ENCODE data around the gene VTCN1.
A peak's percentile ranks its signal among the peaks of the same experiment; 100 is the strongest.

Gene VTCN1

DNA sequence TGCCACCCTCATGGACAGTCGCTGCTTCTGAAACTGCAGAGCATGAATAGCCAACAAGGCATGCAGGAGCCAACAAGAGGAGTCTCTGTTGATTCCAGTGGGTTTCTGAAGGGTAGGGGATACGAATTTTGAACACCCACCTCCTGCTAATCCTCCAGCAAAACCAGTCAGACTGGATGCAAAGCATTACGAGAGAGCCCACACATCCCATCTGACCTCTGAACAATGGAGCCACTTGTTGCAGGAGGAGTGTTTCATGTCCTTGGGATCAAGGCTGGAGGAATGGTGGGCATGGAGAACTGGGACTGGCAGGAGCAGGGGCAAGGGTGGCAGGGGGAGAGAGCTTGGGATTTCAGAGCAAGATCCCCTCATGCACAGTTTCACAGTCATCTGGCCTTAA is 1.6 kb downstream of the VTCN1 start:
- DNase-seq (ENCODE audit: low spot score): no peak

DNA sequence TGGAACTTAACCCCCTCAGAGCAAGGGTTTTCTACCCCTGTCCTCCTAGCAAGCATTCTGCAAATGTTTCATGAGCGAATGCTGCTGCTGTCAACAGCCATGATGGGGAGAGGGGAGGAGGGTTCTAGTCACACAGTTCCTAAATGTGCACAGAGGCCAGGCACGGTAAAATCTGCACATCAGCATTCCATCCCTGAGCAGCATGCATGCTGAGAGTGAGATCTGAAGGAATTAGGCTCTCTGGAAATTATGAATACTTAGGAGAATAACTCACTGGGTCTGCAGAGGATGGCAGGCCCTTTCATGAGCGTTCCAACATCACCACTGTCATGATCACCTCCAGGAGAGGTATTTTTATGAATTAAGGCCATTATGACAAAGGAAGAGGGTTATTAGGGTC is 2.1 kb downstream of the VTCN1 start:
- DNase-seq (ENCODE audit: low spot score): no peak

DNA sequence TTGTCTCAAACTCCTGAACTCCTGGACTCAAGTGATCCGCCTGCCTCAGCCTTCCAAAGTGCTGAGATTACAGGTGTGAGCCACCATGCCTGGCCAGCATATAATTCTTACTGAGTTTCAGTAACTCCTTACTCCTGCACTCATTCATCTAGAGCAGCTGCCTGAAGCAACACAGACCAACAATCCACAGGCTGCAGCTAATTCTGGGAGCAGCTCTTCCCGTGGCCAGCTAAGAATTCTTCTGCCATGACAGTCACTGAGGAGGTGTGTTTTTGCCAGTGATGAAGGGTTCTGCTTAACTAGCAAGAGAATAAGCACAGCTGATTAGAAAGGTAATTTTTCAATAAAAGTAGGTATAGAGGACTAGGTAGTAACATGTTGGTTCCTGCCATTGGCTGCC is 5.4 kb downstream of the VTCN1 start:
- DNase-seq (ENCODE audit: low spot score): no peak

DNA sequence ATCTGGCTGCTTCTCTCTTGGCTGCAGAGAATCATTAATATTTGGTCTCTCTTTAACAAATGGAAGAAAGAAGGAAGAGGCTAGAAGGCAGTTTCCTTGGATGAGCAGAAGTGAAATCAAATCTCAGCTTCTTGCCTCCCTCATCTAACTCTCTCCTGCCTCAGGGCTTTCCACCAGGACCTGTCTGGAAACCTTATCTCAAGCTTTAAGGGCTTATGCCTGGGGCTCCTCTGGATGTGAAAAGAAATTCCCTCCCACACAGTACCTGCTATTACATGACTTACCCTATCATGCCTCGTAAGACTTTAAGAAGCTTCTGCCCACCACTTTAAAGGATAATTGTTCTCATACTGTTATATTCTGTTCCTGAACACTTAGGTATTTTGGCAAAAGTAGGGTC is 8.9 kb downstream of the VTCN1 start:
- DNase-seq (ENCODE audit: low spot score): no peak

DNA sequence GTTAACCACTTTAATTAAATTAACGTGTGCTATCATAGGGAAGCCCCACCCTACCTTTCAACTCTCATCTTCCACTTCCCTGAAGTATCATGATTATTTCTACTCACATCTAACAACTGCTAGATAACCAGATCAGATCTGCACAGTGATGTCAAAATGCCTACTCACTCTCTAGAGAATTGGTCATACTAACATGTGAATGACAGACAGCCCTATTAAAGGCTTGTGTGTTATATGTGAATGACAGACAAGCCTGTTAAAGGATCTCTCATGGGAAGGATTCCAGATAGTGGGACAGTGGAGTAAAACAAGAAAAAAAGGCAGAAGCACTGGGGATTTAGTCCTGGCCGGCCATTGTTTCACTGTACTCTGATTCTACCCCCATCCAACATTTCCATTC is 12.6 kb downstream of the VTCN1 start:
- DNase-seq (ENCODE audit: low spot score): no peak

DNA sequence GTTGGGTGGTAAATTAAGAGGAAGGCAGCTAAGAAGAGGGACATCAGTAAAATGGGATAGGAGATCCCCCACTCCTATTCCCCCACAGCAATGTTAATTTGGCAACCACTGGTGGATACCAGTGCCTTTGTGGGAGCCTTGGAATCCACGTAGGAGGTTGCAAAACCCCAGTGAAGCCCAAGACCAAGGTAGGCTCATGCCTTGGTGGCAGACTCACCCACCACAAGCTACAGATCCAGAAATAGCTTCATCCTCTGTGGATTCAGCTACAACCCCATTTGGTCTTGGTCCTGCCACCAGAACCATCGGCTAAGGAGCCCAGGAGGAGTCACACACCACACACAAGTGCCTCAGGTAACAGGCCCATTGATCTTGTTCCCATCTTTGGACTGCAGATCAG is 21.0 kb downstream of the VTCN1 start:
- no peak for DNase-seq (ENCODE audit: low spot score)

DNA sequence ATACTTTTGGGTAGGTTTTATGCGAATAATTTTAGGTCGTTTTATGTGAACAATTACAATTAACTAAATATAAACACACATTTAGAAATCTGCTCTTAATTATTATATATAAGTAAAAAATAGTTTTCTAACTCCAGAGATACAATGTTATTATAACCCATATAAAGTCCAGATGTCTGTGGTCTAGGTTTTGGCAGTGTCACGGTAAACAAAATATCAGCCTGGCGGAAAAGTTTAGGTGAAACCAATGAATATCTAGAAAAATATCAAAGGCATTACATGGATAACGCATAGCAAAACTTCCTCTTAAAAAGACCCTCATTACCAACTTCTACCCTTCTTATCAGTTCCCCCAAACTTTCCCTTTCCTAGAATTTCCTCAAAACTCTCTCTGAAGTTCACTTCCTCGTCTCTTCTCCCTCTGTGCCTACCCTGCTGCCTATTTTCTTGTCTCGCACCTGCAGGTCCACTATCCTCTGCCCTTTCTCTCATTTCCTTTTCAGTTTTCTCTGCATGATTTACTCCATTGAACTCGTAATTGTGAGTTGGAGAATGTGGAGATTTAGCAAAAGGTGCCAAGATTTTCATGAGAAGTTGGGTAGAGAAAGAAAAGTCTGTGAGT is 21.8 kb downstream of the VTCN1 start:
- no peak for DNase-seq (ENCODE audit: low spot score)

DNA sequence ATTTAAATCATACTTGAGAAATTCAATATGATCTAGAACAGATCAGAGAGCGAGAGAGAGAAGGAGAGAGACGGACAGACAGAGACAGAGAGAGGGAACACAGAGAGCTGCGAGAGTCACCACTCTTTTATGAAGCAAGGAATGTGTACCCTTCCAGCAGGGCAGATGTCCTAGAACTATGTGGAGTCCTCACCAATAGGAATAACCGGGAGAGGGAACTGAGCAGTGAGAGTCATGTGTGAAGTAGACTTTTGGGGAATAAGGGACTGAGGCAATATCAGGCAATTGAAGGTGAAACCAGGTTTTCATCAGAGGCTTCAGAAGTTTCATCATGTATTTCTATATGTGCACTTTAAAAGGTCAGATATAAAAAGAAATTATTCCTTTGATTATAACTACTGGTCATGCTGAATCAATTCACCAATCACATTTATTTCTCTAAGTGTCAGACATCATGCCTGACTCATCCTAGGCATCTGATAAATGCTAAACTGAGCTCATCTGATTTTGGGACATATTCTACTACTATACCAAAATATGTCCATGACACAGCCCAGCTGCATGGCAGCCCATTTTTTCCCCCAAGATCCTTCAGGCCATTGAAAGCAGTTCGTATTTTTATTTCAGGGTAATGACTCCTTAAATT is 22.4 kb downstream of the VTCN1 start:
- no peak for DNase-seq (ENCODE audit: low spot score)

DNA sequence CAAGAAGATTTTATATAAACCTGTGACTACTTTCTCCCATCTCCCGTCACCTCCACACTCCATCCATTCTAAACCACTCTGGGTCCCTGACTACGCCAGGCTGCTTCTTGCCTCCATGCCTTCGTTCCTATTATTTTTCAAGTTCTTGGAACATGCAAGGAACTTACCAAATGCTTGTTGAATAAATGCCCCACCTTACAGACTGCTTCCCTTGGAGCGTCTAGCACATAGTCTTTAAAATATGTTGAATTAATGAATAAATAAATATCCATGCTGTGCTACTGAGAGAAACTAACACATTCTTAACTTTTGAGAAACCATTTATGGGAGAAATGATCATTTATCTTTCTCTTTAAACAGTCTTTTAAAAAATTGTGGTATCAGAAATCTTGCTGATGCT is 27.6 kb downstream of the VTCN1 start:
- DNase-seq (ENCODE audit: low spot score): no peak

DNA sequence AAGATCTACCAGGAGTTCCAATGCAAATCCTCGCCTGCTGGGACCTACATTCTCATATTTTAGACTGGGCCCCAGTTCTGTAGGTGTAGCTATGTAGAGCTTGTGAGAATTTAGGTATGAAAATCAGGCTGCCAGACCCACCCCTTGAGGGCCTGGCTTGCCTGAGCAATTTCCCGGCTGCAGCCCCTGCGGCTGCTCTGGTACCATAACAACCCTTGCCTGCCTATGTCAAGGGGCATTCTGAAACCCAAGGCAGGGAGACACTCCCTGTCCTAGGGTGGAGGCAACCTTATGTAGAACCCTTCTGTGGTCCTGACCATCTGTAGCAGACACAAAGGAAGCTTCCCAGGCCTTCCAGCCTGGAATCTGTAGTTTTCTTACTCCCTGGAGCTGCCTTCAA is 28.4 kb downstream of the VTCN1 start:
- no peak for DNase-seq (ENCODE audit: low spot score)

DNA sequence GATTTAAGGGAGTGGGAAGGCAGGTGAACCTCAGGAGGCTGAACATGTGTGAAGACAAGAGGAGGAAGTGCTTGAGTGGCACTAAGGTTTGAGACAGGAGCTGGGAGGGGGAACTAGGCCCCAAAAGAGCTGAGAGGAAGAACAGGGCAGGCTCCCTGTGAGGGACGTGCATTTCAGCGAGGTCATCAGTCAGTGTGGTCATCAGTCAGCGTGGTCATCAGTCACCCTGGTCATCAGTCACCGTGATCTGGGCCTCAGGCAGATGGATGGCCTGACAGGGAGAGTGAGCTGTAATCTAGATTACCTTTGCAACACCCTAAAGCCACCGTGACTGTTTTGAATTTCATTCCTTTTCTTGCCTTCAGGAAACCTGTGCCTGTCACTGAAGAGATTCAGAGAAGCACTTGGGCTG is 29.1 kb downstream of the VTCN1 start:
- no peak for DNase-seq (ENCODE audit: low spot score)

DNA sequence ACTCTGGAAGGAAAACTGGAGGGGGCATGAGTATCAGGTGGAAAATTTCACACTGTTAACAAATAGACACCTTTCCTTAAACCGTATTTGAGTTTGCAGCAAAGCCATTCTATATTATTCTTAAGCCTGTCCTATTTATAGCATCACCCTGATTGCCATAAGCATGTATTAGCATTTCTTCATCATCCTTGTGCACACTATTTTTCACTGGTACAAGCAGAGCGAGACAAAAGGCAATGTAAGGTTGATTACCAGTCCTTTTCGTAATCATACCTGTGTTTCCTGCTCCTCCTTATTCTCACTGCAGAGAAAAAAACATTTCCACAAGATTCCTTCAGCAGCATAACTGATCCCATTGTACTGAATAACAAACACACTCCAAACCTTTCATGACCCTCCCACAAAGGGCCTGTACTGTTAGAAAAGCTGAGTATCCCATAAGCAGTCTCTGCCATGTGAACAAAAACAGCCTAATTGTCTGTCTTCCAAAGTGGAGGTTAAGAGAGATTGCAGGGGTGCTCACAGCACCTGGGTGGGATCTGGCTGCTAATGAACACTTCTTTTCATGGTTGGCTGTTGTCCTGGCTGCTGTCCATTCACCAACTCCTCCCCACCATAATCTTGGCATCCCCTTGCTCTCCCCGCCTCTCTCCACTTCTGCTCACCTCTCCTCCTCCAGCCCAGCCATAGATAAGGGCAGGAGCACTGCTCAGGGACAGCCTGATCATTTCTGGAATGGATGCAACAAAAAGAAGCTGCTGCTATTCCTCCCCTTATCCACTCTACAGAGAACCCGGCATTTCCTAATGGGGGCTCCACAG is 30.4 kb downstream of the VTCN1 start:
- peak; percentile 42 for DNase-seq (ENCODE audit: low spot score)

DNA sequence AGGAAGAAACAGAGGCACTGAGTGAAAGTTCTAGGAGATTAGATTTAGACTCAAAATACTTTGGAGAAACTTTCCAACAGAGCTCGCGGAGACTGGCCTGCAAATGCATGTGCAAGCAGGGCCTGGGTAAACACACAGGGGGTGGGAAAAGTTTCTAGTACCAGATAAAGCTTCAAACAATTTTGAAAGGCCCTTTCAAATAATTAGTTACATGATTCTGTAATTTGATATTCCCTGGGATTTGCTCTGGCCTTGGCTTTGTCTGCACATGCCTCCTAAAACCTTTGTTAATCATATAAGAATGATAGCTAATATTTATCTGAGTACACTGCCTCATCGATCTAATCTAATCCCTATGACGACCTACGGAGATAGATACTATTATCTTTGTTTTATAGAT is 31.3 kb downstream of the VTCN1 start:
- DNase-seq (ENCODE audit: low spot score): no peak

DNA sequence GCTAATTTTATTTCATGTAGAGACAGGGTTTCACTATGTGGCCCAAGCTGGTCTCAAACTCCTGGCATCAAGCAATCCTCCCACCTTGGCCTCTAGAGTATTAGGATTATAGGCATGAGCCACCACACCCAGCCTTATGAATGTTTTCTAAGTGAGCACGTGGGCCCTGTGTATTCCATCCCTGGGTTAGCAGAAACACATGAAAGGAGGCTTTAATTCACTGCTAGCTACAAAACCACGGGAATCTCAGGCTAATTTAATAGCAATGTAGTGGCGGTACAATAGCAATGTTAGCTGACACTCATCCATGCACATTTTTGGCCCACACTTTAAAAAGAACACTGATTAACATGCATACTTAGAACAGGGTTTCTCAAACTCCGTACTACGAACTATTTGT is 32.0 kb downstream of the VTCN1 start:
- no peak for DNase-seq (ENCODE audit: low spot score)

DNA sequence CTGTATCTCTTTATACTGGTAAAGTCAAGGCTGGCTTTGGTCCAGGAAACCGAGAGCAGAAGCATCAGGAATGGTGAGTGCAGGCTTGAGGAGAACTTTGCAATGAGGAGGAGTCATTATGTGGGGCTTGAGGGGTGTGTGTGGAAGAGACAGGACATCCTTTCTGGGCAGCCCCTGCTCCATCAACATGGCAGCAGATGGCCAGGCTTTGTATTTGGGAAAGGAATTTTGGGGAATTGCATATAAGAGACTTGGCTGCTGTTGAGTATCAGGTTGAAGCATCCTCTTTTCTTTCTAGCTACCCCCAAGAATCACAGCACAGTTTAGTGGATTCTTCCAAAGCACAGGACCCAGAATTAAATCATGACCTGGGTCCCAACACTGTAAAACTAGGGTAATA is 33.4 kb downstream of the VTCN1 start:
- no peak for DNase-seq (ENCODE audit: low spot score)

DNA sequence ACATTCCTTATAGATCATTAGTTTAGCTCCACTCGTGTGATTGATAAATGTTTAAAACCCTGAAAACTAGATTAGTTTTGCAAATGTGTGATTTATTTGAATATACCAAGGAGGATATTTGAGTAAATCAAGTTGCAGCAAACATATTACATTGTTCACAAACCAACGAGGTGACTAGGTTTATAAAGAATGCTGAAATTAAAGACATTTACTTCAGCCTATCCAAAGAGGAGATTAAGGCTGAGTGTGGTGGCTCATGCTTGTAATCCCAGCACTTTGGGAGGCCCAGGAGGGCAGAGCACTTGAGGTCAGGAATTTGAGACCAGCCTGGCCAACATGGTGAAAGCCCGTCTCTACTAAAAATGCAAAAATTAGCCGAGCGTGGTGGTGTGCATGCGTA is 34.1 kb downstream of the VTCN1 start:
- no peak for DNase-seq (ENCODE audit: low spot score)

DNA sequence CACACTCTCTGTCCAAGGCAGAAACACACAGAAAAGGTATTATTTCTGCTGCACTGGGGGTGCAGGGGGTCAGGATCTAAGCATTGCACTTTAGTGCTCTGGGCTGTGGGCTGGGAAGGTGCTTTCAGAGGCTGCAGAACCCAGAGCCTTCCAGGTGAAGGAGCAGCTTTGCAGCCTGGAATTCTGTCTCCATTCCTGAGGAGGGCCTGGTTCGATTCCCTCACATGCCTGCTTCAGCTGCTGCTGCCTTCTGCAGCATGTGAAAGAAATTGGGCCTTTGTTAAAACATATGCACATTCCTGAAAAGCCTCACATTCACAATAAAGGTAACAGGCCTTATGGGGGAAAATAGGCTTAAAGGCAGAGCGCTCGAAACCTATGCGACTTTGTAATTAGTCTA is 35.9 kb downstream of the VTCN1 start:
- no peak for DNase-seq (ENCODE audit: low spot score)

DNA sequence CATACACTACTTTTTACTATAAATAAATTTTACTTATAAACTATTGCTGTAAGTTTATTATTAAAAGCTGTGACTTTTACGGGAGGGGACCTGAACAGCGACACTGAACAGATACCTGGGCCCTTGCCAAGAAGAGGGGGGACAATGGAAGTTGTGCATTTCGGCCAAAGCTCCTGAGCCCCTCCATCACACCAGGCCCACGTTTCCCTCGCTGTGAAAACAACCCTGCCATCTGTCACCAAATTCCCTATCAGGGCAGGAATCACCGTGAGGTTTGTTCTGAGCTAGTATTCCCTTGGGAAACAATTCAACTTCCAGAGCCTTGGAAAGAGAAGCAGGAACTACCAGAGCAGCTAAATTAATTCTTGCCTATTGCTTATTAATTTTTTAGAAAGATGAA is 37.0 kb downstream of the VTCN1 start:
- no peak for DNase-seq (ENCODE audit: low spot score)

DNA sequence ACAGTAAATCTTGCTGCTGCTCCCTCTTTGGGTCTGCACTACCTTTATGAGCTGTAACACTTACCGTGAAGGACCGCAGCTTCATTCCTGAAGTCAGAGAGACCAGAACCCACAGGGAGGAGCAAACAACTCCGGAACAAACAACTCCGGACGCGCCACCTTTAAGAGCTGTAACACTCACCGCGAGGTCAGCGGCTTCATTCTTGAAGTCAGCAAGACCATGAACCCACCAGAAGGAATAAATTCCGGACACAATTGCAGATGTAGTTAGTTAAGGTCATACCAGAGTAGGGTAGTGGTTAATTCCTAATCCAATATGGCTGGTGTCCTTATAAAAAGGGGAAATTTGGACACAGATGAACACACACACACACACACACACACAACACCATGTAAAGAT is 37.7 kb downstream of the VTCN1 start:
- DNase-seq (ENCODE audit: low spot score): no peak

DNA sequence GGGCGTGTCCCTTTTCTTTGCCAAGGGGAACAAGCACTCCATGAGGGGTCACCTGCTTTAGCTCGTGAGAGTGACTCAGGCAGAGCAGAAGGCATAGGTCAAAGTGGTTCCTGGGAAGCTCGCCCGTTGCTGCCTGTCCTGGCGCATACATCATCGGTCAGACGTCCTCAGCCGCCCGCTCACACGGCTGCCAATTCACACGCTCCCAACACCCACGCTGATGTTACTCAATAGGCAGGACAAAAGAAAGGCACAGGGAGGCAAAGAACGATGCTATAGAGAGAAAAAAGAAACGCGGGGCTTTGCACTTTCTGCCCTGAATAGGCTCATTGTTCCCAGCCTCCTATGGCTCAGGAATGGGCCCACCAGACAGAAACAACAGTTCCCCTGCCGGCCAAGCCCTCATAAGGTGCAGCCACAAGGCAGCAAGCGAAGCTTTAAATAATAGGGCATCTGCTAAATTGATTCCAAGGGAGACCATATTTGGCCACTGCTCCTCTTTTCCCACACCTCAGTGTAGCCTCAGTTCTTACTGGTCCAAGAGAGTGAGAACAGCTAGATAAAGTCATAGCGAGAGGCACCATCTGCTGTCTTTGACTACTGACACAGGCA is 38.7 kb downstream of the VTCN1 start:
- peak; percentile 63 for DNase-seq (ENCODE audit: low spot score)

DNA sequence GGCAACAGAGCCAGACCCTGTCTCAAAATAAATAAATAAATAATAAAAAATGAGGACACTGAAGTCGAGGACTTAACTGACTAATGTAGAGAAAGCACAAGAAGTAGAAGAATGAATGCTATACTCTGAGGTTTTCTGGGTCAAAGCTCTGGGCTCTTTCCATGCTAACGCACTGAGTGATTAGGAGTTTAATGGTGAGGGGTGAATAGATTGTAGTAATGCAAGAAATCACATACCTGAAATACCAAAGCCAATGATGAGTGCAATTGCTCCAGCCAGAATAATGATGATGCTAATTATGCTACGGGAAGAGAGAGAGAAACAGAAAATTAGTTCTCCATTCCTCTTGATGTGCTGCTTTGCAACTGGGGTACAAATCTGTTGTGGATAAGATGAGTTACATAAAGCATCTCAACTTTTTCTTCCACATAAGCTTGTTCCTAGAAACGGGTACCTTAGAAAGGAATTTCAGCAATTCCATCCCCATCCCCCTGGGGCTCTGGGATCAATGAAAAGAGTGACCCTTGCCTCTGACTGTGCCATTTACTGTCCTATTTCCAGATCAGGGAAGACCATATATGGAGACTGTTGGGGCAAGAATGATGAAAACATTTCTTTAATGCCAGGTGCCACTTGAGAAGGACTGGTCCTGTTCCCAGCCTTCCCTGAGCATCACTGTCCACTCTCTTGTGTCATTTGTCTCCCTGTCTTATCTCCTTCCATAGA is 40.7 kb downstream of the VTCN1 start:
- no peak for DNase-seq (ENCODE audit: low spot score)

DNA sequence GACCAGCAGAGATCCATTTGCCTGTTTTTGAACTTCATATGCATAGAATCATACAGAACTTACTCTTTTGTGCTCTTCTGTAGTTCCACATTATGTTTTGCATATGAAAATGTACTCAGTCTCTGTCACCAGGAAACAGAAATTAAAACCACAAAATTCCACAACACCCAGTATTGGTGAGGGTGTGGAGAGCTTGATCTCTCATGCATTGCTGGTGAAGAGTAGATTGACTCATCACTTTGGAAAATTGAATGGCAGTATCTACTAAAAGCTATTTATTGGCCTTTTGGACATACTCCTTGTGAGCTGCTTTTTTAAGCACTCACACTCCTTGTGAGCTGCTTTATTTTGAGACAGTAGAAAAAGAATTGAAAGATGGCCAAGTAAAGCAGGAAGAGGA is 43.3 kb downstream of the VTCN1 start:
- DNase-seq (ENCODE audit: low spot score): no peak
